Tibial nerve (tissue), 4 donors: Measurements from ENCODE around the gene ZBED5. TPM values are rescaled to one million over a fixed set of nuclear protein-coding genes. Genes with fewer than 3 reads are reported as not detected.

Source experiments
- DNase-seq, 2 donors: peaks; one replicate each; pipeline ENCODE4 v3.0.0-alpha.2; 2019; ENCODE audit warnings: low spot score in 2 of 2
- H3K27ac ChIP-seq, 4 donors: fragments of 200-600 bp; sonication (generic) in 3 of 4; one replicate each; pipeline ENCODE4 v1.5.1; 2017 to 2019; ENCODE audit warnings: mild to moderate bottlenecking in 1 of 4
- H3K27me3 ChIP-seq, 2 donors: fragments of 200-600 bp; sonication (generic) in 1 of 2; one replicate each; pipeline versions ENCODE4 v1.5.1 to v1.6.0; 2017 to 2019
- H3K36me3 ChIP-seq, 3 donors: fragments of 200-600 bp; sonication (generic); one replicate each; pipeline ENCODE4 v1.5.1; 2018 to 2019
- H3K4me1 ChIP-seq, 4 donors: fragments of 200-600 bp; sonication (generic) in 3 of 4; one replicate each; pipeline ENCODE4 v1.5.1; 2017 to 2019
- H3K4me3 ChIP-seq, 4 donors: fragments of 200-600 bp; sonication (generic) in 3 of 4; one replicate each; pipeline ENCODE4 v1.5.1; 2017 to 2019; ENCODE audit warnings: mild to moderate bottlenecking in 1 of 4, moderate library complexity in 1 of 4
- H3K9me3 ChIP-seq, 4 donors: fragments of 200-600 bp; sonication (generic) in 3 of 4; one replicate each; pipeline ENCODE4 v1.5.1; 2017 to 2019
- EP300 ChIP-seq, 2 donors: sonication (generic); formaldehyde crosslinking; IDR thresholded peaks; one replicate each; pipeline ENCODE4 v1.6.1; 2017; ENCODE audit warnings: antibody characterized with exemption in 2 of 2, mild to moderate bottlenecking in 1 of 2
- POLR2A ChIP-seq, 2 donors: fragments of 450-650 bp; IDR thresholded peaks; one replicate each; pipeline ENCODE4 v1.6.1; 2017; ENCODE audit warnings: antibody characterized with exemption in 2 of 2, mild to moderate bottlenecking in 2 of 2, moderate library complexity in 2 of 2
- WGBS, 2 donors: methylation state at CpG; one replicate each; pipeline ENCODE4 v1.1.5; 2018; 5-methylcytosine and 5-hydroxymethylcytosine counted together
- total RNA-seq, 4 donors: library from RNA; depleted of rRNA; stranded (reverse); fragments of >200 nt; gene quantifications; one replicate each; pipeline ENCODE4 v1.1.0, GENCODE V29; 2016
- TF ChIP-seq, protein P1 (sequence below), 5 experiments: fragments of 200-600 bp in 3 of 5; fragments of 450-650 bp in 2 of 5; sonication (generic) in 3 of 5; IDR thresholded peaks; one replicate each; pipeline ENCODE4 v1.5.1; 2016 to 2019; ENCODE audit warnings: antibody characterized with exemption in 5 of 5, mild to moderate bottlenecking in 3 of 5, moderate library complexity in 2 of 5

Gene ZBED5
- total RNA-seq, 4 donors from 2014 or later = 26.2 to 35.2 (median 34.7) TPM

DNA sequence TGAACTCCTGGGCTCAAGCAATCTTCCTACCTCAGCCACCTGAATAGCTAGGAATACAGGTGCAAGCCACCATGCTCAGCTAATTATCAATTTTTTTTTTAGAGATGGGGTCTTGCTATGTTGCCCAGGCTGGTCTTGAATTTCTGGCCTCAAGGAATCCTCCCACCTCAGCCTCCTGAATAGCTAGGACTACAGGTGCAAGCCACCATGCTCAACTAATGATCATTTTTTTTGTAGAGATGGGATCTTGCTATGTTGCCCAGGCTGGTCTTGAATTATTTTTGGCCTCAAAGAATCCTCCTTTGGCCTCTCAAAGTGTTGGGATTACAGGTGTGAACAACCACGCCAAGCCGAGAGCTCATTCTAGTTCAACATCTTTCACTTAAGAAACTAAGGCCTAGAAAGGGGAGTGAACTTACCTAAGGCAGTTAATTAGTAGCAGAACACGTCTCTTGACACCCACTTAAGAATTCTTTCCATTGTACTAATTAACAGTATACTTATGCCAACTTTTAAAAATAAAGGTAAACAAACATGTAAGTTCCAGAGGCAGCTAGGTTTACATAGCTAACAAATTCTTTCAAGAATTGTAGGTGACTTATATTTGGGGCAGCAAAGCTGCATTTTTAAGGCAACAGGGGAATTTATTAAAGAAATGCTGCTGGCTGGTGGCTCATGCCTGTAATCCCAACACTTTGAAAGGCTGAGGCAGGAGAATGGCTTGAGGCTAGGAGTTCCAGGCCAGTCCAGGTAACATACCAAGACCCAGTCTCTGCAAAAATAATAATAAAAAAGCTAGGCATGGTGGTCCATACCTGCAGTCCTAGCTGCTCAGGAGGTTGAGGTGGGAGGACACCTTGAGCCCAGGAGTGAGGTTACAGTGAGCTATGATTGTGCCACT lies 9.6 kb downstream of the ZBED5 start:
- Histone ChIP-seq H3K4me3 (no peak overlapping the region), H3K9me3 (no peaks in the 10 kb centered on the region), H3K36me3 (peaks cover 0 to 25% (median 0%) of the 10 kb centered on the region in 3 donors), H3K27ac (no peak overlapping the region), H3K4me1 (peaks cover 0 to 10% (median 8%) of the 10 kb centered on the region in 4 donors), H3K27me3 (no peaks in the 10 kb centered on the region)
- TF ChIP-seq EP300 (IDR thresholded peaks at IDR 0.05) (no peak), POLR2A (IDR thresholded peaks at IDR 0.05) (no peak)
- TF ChIP-seq, protein P1, sequence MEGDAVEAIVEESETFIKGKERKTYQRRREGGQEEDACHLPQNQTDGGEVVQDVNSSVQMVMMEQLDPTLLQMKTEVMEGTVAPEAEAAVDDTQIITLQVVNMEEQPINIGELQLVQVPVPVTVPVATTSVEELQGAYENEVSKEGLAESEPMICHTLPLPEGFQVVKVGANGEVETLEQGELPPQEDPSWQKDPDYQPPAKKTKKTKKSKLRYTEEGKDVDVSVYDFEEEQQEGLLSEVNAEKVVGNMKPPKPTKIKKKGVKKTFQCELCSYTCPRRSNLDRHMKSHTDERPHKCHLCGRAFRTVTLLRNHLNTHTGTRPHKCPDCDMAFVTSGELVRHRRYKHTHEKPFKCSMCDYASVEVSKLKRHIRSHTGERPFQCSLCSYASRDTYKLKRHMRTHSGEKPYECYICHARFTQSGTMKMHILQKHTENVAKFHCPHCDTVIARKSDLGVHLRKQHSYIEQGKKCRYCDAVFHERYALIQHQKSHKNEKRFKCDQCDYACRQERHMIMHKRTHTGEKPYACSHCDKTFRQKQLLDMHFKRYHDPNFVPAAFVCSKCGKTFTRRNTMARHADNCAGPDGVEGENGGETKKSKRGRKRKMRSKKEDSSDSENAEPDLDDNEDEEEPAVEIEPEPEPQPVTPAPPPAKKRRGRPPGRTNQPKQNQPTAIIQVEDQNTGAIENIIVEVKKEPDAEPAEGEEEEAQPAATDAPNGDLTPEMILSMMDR (IDR thresholded peaks at IDR 0.05) = no peak
- no peak for DNase-seq
- WGBS, 2 donors = 88 to 91% methylated on average over 3 of the region's 3 CpGs

DNA sequence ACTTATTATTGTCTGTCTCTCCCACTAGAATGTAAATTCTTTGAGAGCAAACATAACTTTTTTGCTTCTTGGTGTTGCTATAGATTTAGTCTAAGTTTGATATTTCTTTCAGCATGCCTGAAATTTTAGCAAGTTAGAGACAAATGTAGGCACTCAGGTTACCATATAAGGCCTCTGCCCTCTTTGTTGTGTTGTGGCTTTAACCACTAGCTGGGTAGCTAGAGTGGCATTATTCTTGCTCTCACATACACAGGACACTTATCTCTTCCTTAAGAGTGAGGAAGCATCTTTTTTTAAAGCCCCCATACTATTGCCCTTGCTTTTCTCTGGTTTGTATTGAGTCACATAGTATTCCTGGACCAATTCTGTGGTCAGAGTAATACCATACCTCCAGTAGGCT lies 11.2 kb downstream of the ZBED5 start:
- TF ChIP-seq POLR2A (IDR thresholded peaks at IDR 0.05) (no peak), EP300 (IDR thresholded peaks at IDR 0.05) (no peak)
- TF ChIP-seq, protein P1 (IDR thresholded peaks at IDR 0.05) = no peak
- H3K27me3 ChIP-seq = no peaks in the 10 kb centered on the region

DNA sequence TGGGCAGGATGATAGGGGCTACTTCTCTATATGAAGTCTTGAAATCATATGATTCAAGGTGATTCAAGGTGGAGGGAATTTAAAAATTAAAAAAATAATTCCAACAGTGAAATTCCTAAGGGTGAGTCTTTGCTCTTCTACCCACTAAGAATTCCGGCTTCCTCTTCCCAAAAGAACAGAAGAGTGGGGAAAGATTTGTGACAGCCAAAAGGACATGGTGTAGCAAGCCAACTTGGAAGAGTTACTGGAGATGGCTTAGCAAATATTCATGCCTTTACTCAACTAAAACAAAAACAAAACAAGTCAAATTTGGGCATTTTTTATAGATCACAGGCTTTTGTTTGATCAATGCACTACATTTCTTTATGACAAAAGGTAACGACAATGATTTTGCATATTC lies 12.3 kb downstream of the ZBED5 start:
- Histone ChIP-seq H3K9me3 (no peaks in the 10 kb centered on the region), H3K4me1 (peaks cover 0 to 10% (median 8%) of the 10 kb centered on the region in 4 donors), H3K27ac (no peak overlapping the region), H3K27me3 (no peaks in the 10 kb centered on the region), H3K36me3 (no peaks in the 10 kb centered on the region), H3K4me3 (no peak overlapping the region)
- TF ChIP-seq, protein P1 (IDR thresholded peaks at IDR 0.05) = no peak
- DNase-seq = no peak
- 85 to 88% methylated on average over 2 of the region's 2 CpGs for whole genome bisulfite sequencing, 2 donors

More for the DNA sequence above, 11.2 kb downstream of the ZBED5 start:
- H3K9me3 ChIP-seq = no peaks in the 10 kb centered on the region
- no peak overlapping the region for H3K4me3 ChIP-seq
- H3K4me1 ChIP-seq = peaks cover 0 to 10% (median 8%) of the 10 kb centered on the region in 4 donors
- peaks cover 0 to 9% (median 0%) of the 10 kb centered on the region in 3 donors for H3K36me3 ChIP-seq
- no peak overlapping the region for H3K27ac ChIP-seq
- DNase-seq = no peak

DNA sequence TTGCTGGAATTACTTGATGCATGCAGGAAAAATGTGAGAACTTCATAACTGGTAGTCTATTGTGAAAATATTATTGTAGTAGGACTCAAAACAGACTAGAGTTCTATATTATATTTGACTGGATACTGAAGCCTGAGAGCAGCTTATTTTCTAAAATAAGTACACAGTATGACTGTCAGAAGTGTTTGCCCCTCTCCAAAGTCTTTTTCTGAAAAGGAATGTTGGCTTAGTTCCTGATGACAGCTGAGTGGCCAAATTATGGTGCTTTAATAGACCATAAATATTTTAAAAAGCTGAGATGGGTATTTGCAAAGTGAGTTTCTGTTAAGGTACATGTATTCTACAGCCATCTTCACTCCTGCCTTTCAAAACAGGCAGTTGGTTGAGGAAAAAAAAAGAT lies 13.1 kb downstream of the ZBED5 start:
- Histone ChIP-seq H3K36me3 (no peaks in the 10 kb centered on the region), H3K4me1 (peaks cover 0 to 10% (median 8%) of the 10 kb centered on the region in 4 donors), H3K27me3 (no peaks in the 10 kb centered on the region), H3K27ac (no peak overlapping the region), H3K4me3 (no peak overlapping the region), H3K9me3 (no peaks in the 10 kb centered on the region)
- DNase-seq = no peak
- TF ChIP-seq POLR2A (IDR thresholded peaks at IDR 0.05) = no peak
- TF ChIP-seq, protein P1 (IDR thresholded peaks at IDR 0.05) = no peak

DNA sequence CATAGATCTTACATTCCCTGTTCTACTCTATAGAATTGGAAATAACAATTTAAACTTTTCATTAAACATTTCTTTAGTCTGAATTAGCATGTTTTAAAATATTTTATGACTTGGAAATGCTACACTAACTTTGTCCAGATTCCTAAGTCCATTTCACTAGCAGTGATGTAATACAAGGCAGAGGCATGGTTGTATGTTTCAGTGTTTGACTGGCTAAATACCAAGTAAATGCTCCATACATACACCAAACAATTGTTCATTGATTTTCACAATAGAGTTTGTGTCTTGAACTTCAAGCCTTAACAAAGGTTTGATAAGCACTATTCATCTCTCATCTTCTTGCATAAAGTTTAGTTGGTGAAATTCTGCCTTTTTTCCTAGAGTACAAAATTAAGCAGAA lies 13.5 kb downstream of the ZBED5 start:
- no peak overlapping the region for H3K4me3 ChIP-seq
- no peaks in the 10 kb centered on the region for H3K36me3 ChIP-seq
- H3K27me3 ChIP-seq = no peaks in the 10 kb centered on the region
- no peak for TF ChIP-seq POLR2A (IDR thresholded peaks at IDR 0.05)
- TF ChIP-seq, protein P1 (IDR thresholded peaks at IDR 0.05) = no peak
- peaks cover 0 to 10% (median 8%) of the 10 kb centered on the region in 4 donors for H3K4me1 ChIP-seq
- no peak overlapping the region for H3K27ac ChIP-seq
- H3K9me3 ChIP-seq = no peaks in the 10 kb centered on the region
- no peak for DNase-seq
